Measurements from ENCODE around the gene NECTIN1.
A peak's percentile ranks its signal among the peaks of the same experiment; 100 is the strongest.

NECTIN1 gene, protein sequence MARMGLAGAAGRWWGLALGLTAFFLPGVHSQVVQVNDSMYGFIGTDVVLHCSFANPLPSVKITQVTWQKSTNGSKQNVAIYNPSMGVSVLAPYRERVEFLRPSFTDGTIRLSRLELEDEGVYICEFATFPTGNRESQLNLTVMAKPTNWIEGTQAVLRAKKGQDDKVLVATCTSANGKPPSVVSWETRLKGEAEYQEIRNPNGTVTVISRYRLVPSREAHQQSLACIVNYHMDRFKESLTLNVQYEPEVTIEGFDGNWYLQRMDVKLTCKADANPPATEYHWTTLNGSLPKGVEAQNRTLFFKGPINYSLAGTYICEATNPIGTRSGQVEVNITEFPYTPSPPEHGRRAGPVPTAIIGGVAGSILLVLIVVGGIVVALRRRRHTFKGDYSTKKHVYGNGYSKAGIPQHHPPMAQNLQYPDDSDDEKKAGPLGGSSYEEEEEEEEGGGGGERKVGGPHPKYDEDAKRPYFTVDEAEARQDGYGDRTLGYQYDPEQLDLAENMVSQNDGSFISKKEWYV

DNA sequence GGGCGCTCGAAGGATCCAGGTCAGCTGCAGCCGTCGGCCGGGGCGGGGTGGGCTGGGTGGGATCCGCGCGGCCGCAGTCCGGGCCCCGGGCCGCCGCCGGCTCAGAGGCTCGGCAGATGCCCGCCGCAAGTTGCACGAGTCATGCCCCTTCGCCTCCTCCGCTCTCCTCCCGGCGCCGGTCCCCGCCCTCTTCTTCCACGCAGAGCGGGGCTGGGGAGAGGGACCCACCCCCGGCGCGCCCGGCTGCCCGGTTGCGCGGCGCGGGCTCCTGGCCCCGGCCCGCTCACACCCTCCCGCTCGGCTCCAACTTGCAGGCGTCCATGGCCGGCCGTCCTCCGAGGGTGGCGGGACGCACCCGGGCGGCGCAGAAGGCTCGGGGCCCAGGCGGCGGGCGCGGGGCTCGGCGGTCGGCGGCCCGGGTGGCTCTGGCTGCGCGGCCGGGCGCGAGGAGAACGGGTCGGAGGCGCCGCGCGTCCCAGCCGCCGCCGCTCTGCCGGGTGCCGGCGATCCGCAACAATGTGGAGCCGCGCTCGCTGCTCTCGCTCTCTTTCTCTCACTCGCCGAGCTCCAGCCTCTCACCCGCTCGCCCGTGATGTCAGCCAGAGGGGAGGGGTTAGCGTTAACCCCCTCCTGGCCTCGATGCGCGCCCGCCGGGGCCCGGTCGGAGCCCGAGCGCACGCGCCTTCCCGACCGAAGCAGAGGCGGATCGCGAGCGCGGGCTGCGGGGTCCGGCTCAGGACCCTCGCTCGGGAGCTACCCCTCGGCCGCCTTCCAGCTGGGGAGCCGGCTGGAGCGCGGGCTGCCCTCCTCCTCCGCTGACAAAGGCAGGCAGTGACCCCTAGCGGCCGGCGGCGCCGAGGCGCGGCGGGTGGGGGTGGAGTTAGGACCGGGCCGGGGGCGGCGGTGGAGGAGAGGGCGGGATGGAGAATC is at the start of gene NECTIN1:
Gene NECTIN1, minus strand, starts transcription at position 550 of the 930 bp plus-strand sequence. CDS start 647 bp downstream, outside the sequence.
- DNase-seq = peak; percentile 84 to 85

- DNase-seq = no peak
Observed at GRCh38 chr11:119778391-119779194, 49.6 kb upstream of the NECTIN1 start.

DNA sequence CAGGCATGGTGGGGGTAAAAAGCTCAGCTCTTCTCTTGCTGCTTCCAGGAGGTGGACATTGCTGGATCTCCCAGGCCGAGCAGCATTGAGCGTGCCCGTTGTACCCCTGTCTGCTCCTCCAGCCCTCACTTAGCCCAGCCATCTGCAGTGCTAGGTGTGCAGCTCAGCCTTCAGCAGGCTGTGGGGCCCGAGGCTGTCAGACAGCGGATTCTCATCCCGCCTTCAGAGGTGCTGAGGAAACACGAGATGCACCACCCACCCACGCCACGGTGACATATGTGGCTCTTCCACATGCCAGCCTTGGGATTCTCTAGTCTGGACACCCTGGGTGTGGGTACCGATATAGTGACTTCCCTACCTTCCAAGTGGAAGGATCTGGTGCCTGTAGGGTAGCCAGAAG is 48.9 kb upstream of the NECTIN1 start:
- no peak for DNase-seq

DNA sequence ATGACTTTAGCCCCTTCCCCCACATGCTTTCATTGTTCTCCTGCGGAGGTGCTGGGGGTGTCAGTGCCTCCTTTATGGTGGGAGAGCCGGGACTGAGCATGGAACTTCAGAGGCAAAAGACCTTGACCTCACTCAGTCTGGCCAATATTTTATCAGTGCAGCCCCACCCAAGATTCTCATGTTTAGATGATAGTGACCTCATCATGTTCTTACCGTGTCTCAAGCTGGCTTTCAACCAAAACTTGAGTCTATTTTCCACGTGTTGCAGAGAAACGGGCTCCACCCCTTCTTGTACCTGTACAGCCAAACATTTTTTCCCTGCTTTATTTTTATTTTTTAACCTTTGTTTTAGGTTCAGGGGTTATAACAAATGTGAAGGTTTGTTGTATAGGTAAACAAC is 47.7 kb upstream of the NECTIN1 start:
- no peak for DNase-seq

- DNase-seq = no peak
Observed at GRCh38 chr11:119776031-119776636, 47.1 kb upstream of the NECTIN1 start.

- DNase-seq = no peak
Observed at GRCh38 chr11:119774172-119774763, 45.3 kb upstream of the NECTIN1 start.

- no peak for DNase-seq
Observed at GRCh38 chr11:119772641-119773415, 43.8 kb upstream of the NECTIN1 start.

DNA sequence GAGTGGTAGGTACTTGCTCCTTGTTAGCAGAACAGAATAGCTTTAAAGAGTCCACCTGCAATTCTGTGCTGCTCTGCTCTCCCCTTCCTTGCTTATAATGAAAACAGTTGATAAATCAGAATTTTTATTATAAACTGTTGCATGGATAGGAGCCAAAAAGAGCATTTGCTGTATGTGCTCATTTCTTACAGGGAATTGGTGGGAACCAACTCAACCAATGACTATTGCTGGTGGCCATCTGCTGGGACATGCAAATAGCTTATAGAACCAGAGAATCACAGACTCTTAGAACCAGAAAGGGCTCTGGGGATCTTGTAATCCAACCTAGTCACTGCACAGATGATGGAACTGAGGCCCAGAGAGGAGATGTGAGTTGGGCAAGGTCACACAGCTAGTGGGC is 43.1 kb upstream of the NECTIN1 start:
- DNase-seq = no peak

DNA sequence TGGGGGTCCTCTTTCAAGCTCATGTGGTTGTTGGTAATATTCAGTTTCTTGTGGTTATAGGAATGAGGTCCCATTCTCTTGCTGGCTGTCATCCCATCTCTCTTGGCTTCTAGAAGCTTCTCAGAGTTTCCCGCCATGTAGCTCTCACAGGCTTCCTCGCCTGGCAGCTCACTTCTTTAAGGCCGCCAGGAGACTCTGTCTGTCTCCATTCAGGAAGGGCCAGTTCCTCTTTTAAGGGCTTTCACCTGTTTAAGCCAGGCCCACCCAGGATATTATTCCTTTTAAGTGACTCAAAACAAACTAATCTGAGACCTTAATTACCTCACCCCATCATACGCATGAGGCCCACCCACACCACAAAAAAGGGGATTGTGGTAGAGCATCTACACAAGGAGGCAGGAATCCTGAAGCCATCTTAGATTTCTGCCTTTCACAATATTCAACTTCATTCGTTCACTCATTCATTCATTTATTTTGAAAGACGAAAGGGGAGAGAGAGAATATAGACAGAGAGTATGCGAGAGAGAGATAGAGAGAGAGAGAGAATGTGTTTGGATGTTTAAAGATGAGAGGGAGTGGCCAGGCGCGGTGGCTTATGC is 42.3 kb upstream of the NECTIN1 start:
- no peak for DNase-seq

- no peak for DNase-seq
Observed at GRCh38 chr11:119765628-119766027, 36.6 kb upstream of the NECTIN1 start.

GRCh38 chr11:119764108-119764868 is 35.3 kb upstream of the NECTIN1 start:
- no peak for DNase-seq

DNA sequence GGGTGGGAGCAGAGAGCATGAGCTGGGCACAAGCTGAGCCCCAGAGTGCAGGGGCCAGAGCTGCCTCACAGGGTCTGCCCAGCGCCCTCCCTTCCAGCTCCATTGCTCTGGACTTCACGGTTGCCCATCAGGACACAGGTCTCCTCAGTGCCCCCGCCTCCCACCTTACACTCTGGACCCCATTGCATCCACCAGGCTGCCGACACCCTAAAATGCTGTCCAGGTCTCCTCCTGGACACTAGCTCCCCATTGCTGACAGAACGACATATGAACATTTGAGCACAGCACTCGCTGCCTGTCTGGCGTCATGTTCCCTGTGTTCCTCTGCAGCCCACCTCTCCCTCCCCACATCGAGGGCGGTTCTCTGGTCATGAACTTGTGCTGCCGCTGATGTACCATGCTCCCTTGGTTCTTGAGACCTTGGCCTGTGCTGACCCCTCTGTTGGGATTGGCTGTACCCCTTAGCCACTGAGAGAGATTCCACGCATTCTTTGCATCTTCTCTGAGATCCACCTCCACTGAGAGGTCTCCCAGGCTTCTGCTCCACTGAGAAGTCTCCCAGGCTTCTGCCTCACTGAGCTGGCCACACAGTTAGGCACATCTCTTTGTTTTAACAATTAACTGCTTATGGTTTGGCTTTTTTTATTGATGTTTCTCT is 34.2 kb upstream of the NECTIN1 start:
- DNase-seq = no peak

DNA sequence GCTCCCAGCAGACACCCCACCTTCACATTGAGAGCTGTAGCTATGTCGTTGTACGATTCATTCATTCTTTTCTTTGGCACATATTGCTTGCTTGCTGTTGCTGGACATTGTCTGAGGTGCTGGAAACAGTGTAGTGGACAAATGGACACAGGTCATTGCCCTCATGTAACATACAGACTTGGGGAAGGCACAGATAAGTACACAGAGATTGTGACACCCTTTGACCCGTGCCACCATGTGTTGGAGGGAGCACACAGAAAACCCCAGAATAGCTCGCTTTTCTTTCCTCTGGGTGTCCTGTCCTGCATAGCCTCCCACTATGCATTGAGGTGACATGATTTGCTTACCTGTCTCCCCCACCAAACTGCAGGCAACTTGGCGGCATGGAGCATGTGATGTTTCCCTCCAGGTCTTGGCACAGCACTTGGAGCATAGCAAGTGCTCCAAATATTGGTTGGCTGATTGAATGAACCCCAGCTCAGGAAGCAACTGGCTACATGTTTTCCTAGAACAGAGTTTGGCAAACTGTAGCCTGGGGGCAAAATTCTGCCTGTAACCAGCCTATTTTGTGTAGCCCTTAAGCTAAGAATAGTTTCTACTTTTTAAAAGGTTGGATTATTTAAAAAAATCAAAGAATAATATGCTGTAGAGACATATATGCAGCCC is 30.9 kb upstream of the NECTIN1 start:
- DNase-seq = no peak

DNA sequence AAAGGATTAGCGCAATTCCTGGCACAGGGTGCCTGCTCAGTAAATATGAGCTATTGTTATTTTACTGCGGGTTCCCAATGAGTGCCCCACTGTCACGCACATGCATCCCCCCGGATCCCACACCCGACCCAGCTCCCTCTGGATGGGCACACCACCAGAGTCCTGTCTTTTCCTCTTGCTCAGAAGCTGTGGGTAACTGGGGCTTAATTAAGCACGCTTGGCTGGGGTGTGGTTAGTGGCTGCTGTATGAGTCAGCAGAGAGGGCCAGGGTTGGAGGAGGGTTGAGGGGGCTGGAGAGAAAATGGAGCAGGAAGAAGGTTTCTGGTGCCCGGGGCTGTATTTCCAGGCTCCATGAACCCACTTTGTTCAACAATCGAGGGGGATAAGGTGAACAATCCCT is 30.3 kb upstream of the NECTIN1 start:
- no peak for DNase-seq

DNA sequence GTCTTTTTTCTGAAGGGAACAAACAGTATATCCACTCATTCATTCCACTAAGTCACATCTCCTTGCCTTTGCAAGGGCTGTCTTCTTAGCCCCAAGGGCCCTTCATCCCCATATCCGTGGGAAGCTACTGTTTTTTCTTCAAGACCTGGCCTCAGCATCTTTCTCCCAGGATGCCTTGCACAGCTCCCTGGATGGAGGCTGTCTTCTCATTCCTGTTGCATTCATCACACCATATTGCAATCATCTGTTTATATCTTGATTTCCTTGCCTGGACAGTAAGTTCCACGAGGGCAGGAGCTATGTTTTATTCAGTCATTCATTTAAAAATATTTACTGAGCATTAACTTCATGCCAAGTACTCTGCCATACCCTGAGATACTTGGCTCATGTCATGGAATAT is 29.3 kb upstream of the NECTIN1 start:
- DNase-seq = no peak

GRCh38 chr11:119757378-119757777 is 28.4 kb upstream of the NECTIN1 start:
- DNase-seq = no peak

- DNase-seq = no peak
Observed at GRCh38 chr11:119756169-119756865, 27.3 kb upstream of the NECTIN1 start.
